IMR-90 (cell line): Measurements from ENCODE around the gene CKAP5. TPM values are rescaled to one million over a fixed set of nuclear protein-coding genes. Genes with fewer than 3 reads are reported as not detected.

Experiments
- ATAC-seq: fragments of 200-7000 bp; cut with Tn5 transposase; 2 replicates; pipeline ENCODE4 v1.9.1; 2020; ENCODE audit warnings: low read depth, mild to moderate bottlenecking, moderate library complexity
- BruUV-seq: library from RNA; stranded (reverse); fragments of 400-500 nt; replicated peaks from 2 replicates; lab custom pipeline; 2021; lab: Mats Ljungman, UMichigan
- CTCF ChIA-PET: fragments of 300-600 bp; formaldehyde crosslinking; extraction: SDS; loops from one replicate; lab custom pipeline; 2021; ENCODE audit warnings: antibody characterized with exemption; lab: Yijun Ruan, JAX
- POLR2A ChIA-PET: fragments of 300-600 bp; sonication (Branson Sonifier 250); formaldehyde crosslinking; loops from one replicate; lab custom pipeline; 2022; ENCODE audit warnings: antibody characterized with exemption; ENCODE audit not compliant: unreplicated experiment; lab: Charles Lee
- DNase-seq: peaks from one replicate; pipeline ENCODE4 v3.0.0; 2013
- H2AFZ ChIP-seq: replicated peaks from 2 replicates; pipeline ENCODE3; 2013; ENCODE audit warnings: low read length, mild to moderate bottlenecking; ENCODE audit not compliant: poor library complexity
- H2AK5ac ChIP-seq: 2 replicates; pipeline ENCODE4 v1.6.1; 2013; ENCODE audit warnings: low read depth, low read length, inconsistent platforms
- H2AK9ac ChIP-seq: replicated peaks from 2 replicates; pipeline ENCODE3; 2013; ENCODE audit warnings: mild to moderate bottlenecking, low read depth, low read length, moderate library complexity; ENCODE audit not compliant: poor library complexity
- H2BK120ac ChIP-seq: 2 replicates; pipeline ENCODE4 v1.6.1; 2013; ENCODE audit warnings: low read depth, low read length, inconsistent platforms
- H2BK15ac ChIP-seq: 3 replicates; pipeline ENCODE4 v1.6.1; 2013; ENCODE audit warnings: low read depth, low read length, inconsistent platforms
- H2BK20ac ChIP-seq: 2 replicates; pipeline ENCODE4 v1.6.1; 2013; ENCODE audit warnings: low read depth, mild to moderate bottlenecking, inconsistent platforms, low read length, moderate library complexity
- H2BK5ac ChIP-seq: 2 replicates; pipeline ENCODE4 v1.6.1; 2013; ENCODE audit warnings: mild to moderate bottlenecking, low read depth, low read length, inconsistent platforms; ENCODE audit not compliant: poor library complexity, severe bottlenecking
- H3K14ac ChIP-seq: replicated peaks from 2 replicates; pipeline ENCODE4 v1.6.1; 2013; ENCODE audit warnings: low read depth, low read length, inconsistent platforms
- H3K18ac ChIP-seq: 2 replicates; pipeline ENCODE4 v1.6.1; 2013; ENCODE audit warnings: low read depth, low read length, control low read depth
- H3K23ac ChIP-seq: 2 replicates; pipeline ENCODE4 v1.6.1; 2013; ENCODE audit warnings: low read depth, low read length, inconsistent platforms
- H3K27ac ChIP-seq: 2 replicates; pipeline ENCODE4 v1.5.1; 2013; ENCODE audit warnings: mild to moderate bottlenecking, control low read depth, low read length; ENCODE audit not compliant: insufficient read depth
- H3K27me3 ChIP-seq: 2 replicates; pipeline ENCODE4 v1.6.1; 2013; ENCODE audit warnings: low read length; ENCODE audit not compliant: control insufficient read depth, insufficient read depth
- H3K36me3 ChIP-seq: 2 replicates; pipeline ENCODE4 v1.6.1; 2013; ENCODE audit warnings: low read length, mixed read lengths; ENCODE audit not compliant: control insufficient read depth, insufficient read depth
- H3K4ac ChIP-seq: 2 replicates; pipeline ENCODE4 v1.6.1; 2013; ENCODE audit warnings: low read depth, low read length, inconsistent platforms
- H3K4me1 ChIP-seq: 2 replicates; pipeline ENCODE4 v1.6.1; 2013; ENCODE audit warnings: low read length, mixed read lengths; ENCODE audit not compliant: control insufficient read depth, insufficient read depth
- H3K4me2 ChIP-seq: 2 replicates; pipeline ENCODE4 v1.6.1; 2013; ENCODE audit warnings: low read depth, mild to moderate bottlenecking, control low read depth, low read length, moderate library complexity
- H3K4me3 ChIP-seq: 2 replicates; pipeline ENCODE4 v1.5.1; 2013; ENCODE audit warnings: low read depth, mild to moderate bottlenecking, control low read depth, low read length, moderate library complexity; ENCODE audit not compliant: insufficient read depth
- H3K56ac ChIP-seq: 2 replicates; pipeline ENCODE4 v1.6.1; 2013; ENCODE audit warnings: low read length, inconsistent platforms; ENCODE audit not compliant: insufficient read depth; ENCODE audit errors: extremely low read depth
- H3K79me1 ChIP-seq, 2 experiments: 2 replicates each; pipeline ENCODE4 v1.6.1; 2013; ENCODE audit warnings: low read length in 2 of 2, inconsistent platforms in 1 of 2, low read depth in 1 of 2
- H3K9ac ChIP-seq: 2 replicates; pipeline ENCODE4 v1.6.1; 2013; ENCODE audit warnings: low read depth, low read length, control low read depth
- H3K9me1 ChIP-seq: 2 replicates; pipeline ENCODE4 v1.6.1; 2013; ENCODE audit warnings: low read length, inconsistent platforms; ENCODE audit not compliant: insufficient read depth
- H3K9me3 ChIP-seq: 2 replicates; pipeline ENCODE4 v1.6.1; 2013; ENCODE audit warnings: low read length; ENCODE audit not compliant: control insufficient read depth, insufficient read depth
- H4K20me1 ChIP-seq: 2 replicates; pipeline ENCODE4 v1.6.1; 2013; ENCODE audit warnings: low read length, inconsistent platforms; ENCODE audit not compliant: insufficient read depth
- H4K5ac ChIP-seq: 2 replicates; pipeline ENCODE4 v1.6.1; 2013; ENCODE audit warnings: mild to moderate bottlenecking, low read depth, low read length, control low read depth
- H4K8ac ChIP-seq, 2 experiments: 2 replicates each; pipeline ENCODE4 v1.6.1; 2013; ENCODE audit warnings: low read depth in 2 of 2, low read length in 2 of 2, control low read depth in 1 of 2, inconsistent platforms in 1 of 2
- H4K91ac ChIP-seq: 2 replicates; pipeline ENCODE4 v1.6.1; 2013; ENCODE audit warnings: low read depth, low read length, inconsistent platforms; ENCODE audit not compliant: insufficient read depth
- CEBPB ChIP-seq: IDR thresholded peaks from 2 replicates; pipeline ENCODE4 v1.6.1; 2012; ENCODE audit warnings: low read depth, low read length, improper control_type of control experiment
- CTCF ChIP-seq: conservative IDR thresholded peaks from 2 replicates; pipeline ENCODE4 v1.5.1; 2012; ENCODE audit warnings: mild to moderate bottlenecking, low read depth, low read length, improper control_type of control experiment
- ELK1 ChIP-seq: fragments of 150-350 bp; IDR thresholded peaks from 2 replicates; pipeline ENCODE4 v1.6.1; 2016; ENCODE audit warnings: low read depth, mild to moderate bottlenecking, low read length, moderate library complexity, borderline replicate concordance
- RAD21 ChIP-seq: IDR thresholded peaks from 2 replicates; pipeline ENCODE4 v1.6.1; 2012; ENCODE audit warnings: low read length, improper control_type of control experiment
- SMC3 ChIP-seq: fragments of 150-350 bp; IDR thresholded peaks from 2 replicates; pipeline ENCODE4 v1.6.1; 2016; ENCODE audit warnings: low read depth, mild to moderate bottlenecking, antibody characterized with exemption, low read length, moderate library complexity
- WGBS, 2 experiments: methylation state at CpG; one replicate each; pipeline versions ENCODE4 v1.1.5 to v1.1.7; 2013; ENCODE audit warnings: missing lambda C conversion rate in 2 of 2; ENCODE audit not compliant: insufficient read length in 1 of 2; ENCODE audit errors: extremely low coverage in 2 of 2; 5-methylcytosine and 5-hydroxymethylcytosine counted together
- dilution Hi-C: fragments of 300-500 bp; cut with HindIII; formaldehyde crosslinking; loops from one replicate; pipeline ENCODE4 v1.14.3; 2018; ENCODE audit warnings: low sequenced_read_pairs; ENCODE audit not compliant: unreplicated experiment
- in situ Hi-C: fragments of 300-500 bp; cut with MboI; formaldehyde crosslinking; loops from 3 replicates; pipeline ENCODE4 v1.14.3; 2019; ENCODE audit warnings: low sequenced_read_pairs, inconsistent platforms, mixed read lengths
- intact Hi-C: fragments of 100-400 bp; cut with micrococcal nuclease; formaldehyde crosslinking; loops from 2 replicates; pipeline ENCODE4 v1.10.0; 2022
- polyA plus RNA-seq, 3 experiments: library from polyadenylated mRNA; depleted of rRNA; stranded (reverse); fragments of >200 nt; gene quantifications; 2 replicates each; pipeline ENCODE4 v1.2.3, GENCODE V29; 2012; ENCODE audit warnings: low replicate concordance in 1 of 3
- total RNA-seq: library from RNA; depleted of rRNA; stranded (reverse); fragments of >200 nt; gene quantifications from 2 replicates; pipeline ENCODE4 v1.2.3, GENCODE V29; 2012

Gene CKAP5
- total and polyA plus RNA-seq, 2 of the 4 experiments (the other 2 are of a cell fraction), result 59.5 to 79.2 TPM

GRCh38 chr11:46876471-46876870, 30.4 kb upstream of the CKAP5 start:
- no peak overlapping the region for H3K56ac ChIP-seq
- H4K20me1 ChIP-seq, result no peaks in the 10 kb centered on the region; the same call in 1 of the 2 replicates
- no peak overlapping the region for H3K23ac ChIP-seq
- H3K9me1 ChIP-seq, result peaks cover 7% of the 10 kb centered on the region; the same call in 1 of the 2 replicates
- intact Hi-C loops, result no loop called here
- H2AK5ac ChIP-seq, result no peak overlapping the region
- H3K14ac ChIP-seq, result no peak overlapping the region
- H2BK5ac ChIP-seq, result no peak overlapping the region
- no peak overlapping the region for H3K9ac ChIP-seq
- H2AFZ ChIP-seq, result no peak overlapping the region
- no peak overlapping the region for H2AK9ac ChIP-seq
- no peak overlapping the region for H4K5ac ChIP-seq
- no peak for TF ChIP-seq ELK1
- TF ChIP-seq CEBPB, result no peak
- no peak for TF ChIP-seq CTCF
- no peak for TF ChIP-seq RAD21
- TF ChIP-seq SMC3, result no peak
- H2BK120ac ChIP-seq, result no peak overlapping the region
- H3K9me3 ChIP-seq, result no peaks in the 10 kb centered on the region
- no TSS peak for BruUV-seq
- no peaks in the 10 kb centered on the region for H3K27me3 ChIP-seq
- H3K4me2 ChIP-seq, result no peak overlapping the region
- H3K4me1 ChIP-seq, result no peaks in the 10 kb centered on the region
- in situ Hi-C loops, result loop anchor here (25.0 kb wide), 1 partner anchor 486 kb away; the partner anchor contains the start of gene MYBPC3
- 93% methylated on average over 6 of the region's 11 CpGs; no CpG with 5 or more reads in 1 of the 2 experiments for WGBS, 2 experiments
- H3K4me3 ChIP-seq, result no peak overlapping the region
- peaks cover 26% of the 10 kb centered on the region for H3K36me3 ChIP-seq
- dilution Hi-C loops, result no loop called here
- no peak overlapping the region for H2BK20ac ChIP-seq
- ChIA-PET POLR2A (no interaction called here), CTCF (interaction anchor here (0.6 to 1.4 kb wide), 3 partner anchors 12 to 277 kb away, joined by 3 to 4 read pairs (median 3); no protein-coding TSS in a partner anchor)
- H3K27ac ChIP-seq, result no peak overlapping the region
- no peaks in the 10 kb centered on the region for H3K79me1 ChIP-seq
- no peak overlapping the region for H4K8ac ChIP-seq
- no peak for ATAC-seq
- no peak overlapping the region for H3K4ac ChIP-seq
- DNase-seq, result no peak
- no peak overlapping the region for H3K18ac ChIP-seq
- H2BK15ac ChIP-seq, result no peak overlapping the region
- H4K91ac ChIP-seq, result no peak overlapping the region
